Lower leg skin (tissue), 4 donors: ENCODE results near the gene AMELX. TPM values are rescaled to one million over a fixed set of nuclear protein-coding genes. Genes with fewer than 3 reads are reported as not detected.

Source experiments
- DNase-seq, 2 donors: peaks; one replicate each; pipeline ENCODE4 v3.0.0-alpha.2; 2019; ENCODE audit warnings: low spot score in 2 of 2
- H3K4me3 ChIP-seq: fragments of 200-600 bp; sonication (generic); 2 replicates; pipeline ENCODE4 v1.5.1; 2017; ENCODE audit warnings: mild to moderate bottlenecking, low read depth; ENCODE audit not compliant: poor library complexity, severe bottlenecking
- CTCF ChIP-seq, 3 donors: fragments of 450-650 bp; IDR thresholded peaks; one replicate each; pipeline ENCODE4 v1.5.1; 2016; ENCODE audit warnings: antibody characterized with exemption in 3 of 3, mild to moderate bottlenecking in 3 of 3, moderate library complexity in 2 of 3
- POLR2A ChIP-seq, 2 donors: fragments of 450-650 bp; IDR thresholded peaks; one replicate each; pipeline ENCODE4 v1.6.1; 2016 to 2017; ENCODE audit warnings: antibody characterized with exemption in 2 of 2, mild to moderate bottlenecking in 1 of 2, moderate library complexity in 1 of 2
- WGBS, 2 donors: methylation state at CpG; one replicate each; pipeline ENCODE4 v1.1.5; 2018; 5-methylcytosine and 5-hydroxymethylcytosine counted together
- intact Hi-C: fragments of 100-400 bp; cut with DNase I; formaldehyde crosslinking; loops from one replicate; pipeline ENCODE4 v1.15.0; 2023; ENCODE audit warnings: low total_unique reads
- microRNA-seq, 2 donors: library from miRNA; unstranded; fragments of <30 nt; microRNA quantifications; one replicate each; pipeline ENCODE4, GENCODE V29; 2016; ENCODE audit warnings: borderline replicate concordance in 2 of 2, borderline number of aligned reads in 1 of 2
- total RNA-seq, 4 donors: library from RNA; depleted of rRNA; stranded (reverse); fragments of >200 nt; gene quantifications; one replicate each; pipeline ENCODE4 v1.1.0, GENCODE V29; 2016

AMELX gene
- total RNA-seq, 4 donors from 2014 or later, result not detected

DNA sequence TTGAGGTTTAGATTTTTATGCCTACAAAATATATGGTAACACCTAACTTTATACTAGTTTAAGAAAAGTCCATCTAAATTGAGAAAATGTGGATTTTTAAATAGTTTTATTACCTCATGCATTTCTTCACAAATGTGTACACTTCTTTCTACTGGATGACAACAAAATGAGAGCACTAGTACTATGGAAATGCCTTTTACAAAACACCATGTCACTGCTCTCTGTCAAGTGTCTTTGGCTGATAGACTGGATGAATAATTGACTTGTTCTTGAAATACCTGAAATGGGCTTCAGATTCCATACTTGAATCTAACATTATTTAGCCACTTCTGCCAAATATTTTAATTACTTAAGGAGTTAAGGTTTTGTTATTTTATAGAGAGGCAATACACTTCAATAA is 49.5 kb downstream of the AMELX start:
- TF ChIP-seq CTCF (IDR thresholded peaks at IDR 0.05), result no peak
- TF ChIP-seq POLR2A (IDR thresholded peaks at IDR 0.05), result no peak
- intact Hi-C loops, result no loop called here
- DNase-seq, result no peak
- no peak overlapping the region for H3K4me3 ChIP-seq

DNA sequence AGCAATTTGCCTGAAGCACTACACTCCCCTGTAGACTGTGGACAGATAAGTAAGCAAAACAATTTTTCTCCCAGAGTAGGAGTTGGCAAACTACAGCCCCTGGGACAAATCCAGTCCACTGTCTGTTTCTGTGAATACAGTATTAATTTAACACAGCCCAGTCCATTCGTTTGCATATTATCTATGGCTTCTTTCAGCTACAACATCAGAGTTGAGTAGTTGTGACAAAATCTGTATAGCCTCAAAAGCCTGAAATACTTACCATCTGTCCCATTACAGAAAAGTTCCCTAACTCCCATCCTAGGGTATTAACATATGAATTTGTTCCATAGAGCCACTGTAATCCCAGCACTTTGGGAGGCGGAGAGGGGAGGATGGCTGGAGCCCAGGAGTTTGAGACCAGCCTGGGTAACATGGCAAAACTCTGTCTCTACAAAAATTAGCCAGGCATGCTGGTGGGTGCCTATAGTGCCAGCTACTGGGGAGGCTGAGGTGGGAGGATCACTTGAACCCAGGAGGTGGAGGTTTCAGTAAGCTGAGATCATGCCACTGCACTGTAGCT is 53.0 kb downstream of the AMELX start:
- no peak overlapping the region for H3K4me3 ChIP-seq
- 55 to 79% methylated on average over 2 of the region's 2 CpGs for WGBS, 2 donors
- no peak for TF ChIP-seq POLR2A (IDR thresholded peaks at IDR 0.05)
- TF ChIP-seq CTCF (IDR thresholded peaks at IDR 0.05), result no peak
- intact Hi-C loops, result no loop called here
- DNase-seq, result no peak

- TF ChIP-seq POLR2A (IDR thresholded peaks at IDR 0.05) (no peak), CTCF (IDR thresholded peaks at IDR 0.05) (no peak)
- intact Hi-C loops, result no loop called here
- WGBS, 2 donors, result 49 to 70% methylated on average over 3 of the region's 3 CpGs
- H3K4me3 ChIP-seq, result no peak overlapping the region
- no peak for DNase-seq
Observed at GRCh38 chrX:11347300-11347699, 54.1 kb downstream of the AMELX start.

DNA sequence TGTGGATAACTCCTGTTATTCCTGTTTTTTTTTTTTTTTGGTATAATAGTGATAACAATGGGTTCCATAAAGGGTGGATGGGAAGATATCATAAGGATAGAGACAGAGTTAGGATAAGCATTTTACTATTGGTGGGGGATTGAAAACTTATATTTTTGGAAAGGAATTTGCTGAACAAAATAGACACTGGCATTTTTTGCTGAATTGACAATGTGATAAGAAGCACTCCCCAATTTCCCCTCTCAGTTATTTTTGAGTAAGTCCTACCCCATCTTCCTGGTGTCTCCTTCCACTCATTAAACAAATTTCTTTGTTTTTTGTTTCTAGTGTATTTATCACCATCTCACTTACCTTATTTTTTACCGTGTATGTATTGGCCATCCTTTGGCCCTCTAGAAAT is 55.8 kb downstream of the AMELX start:
- intact Hi-C loops, result no loop called here
- no peak for DNase-seq
- TF ChIP-seq POLR2A (IDR thresholded peaks at IDR 0.05) (no peak), CTCF (IDR thresholded peaks at IDR 0.05) (no peak)
- H3K4me3 ChIP-seq, result no peak overlapping the region
- 48 to 90% methylated on average over 1 of the region's 1 CpG for WGBS, 2 donors

- intact Hi-C loops, result no loop called here
- H3K4me3 ChIP-seq, result no peak overlapping the region
- DNase-seq, result no peak
- 41 to 79% methylated on average over 2 of the region's 2 CpGs for WGBS, 2 donors
- TF ChIP-seq POLR2A (IDR thresholded peaks at IDR 0.05) (no peak), CTCF (IDR thresholded peaks at IDR 0.05) (no peak)
Observed at GRCh38 chrX:11349661-11350337, 56.6 kb downstream of the AMELX start.

Small RNAs within 50 kb of the gene (microRNA-seq; reads per million reads assigned to microRNA genes)
- 0 to 0.57 reads per million in 2 donors for gene MIR548AX

Other genes with a start within 250 kb of the AMELX start
- gene HCCS, start 182.1 kb upstream of the AMELX start, total RNA-seq, result 10 to 100 TPM; 10.4 to 19.9 (median 13.4) TPM